Keratinocyte (primary cell): ENCODE results near the gene PRSS1.

Source experiments
- EZH2 ChIP-seq: IDR thresholded peaks from one replicate; pipeline ENCODE4 v1.6.1; 2012; ENCODE audit warnings: inconsistent platforms, mild to moderate bottlenecking, low read length, moderate library complexity
- TF ChIP-seq, protein P1 (sequence below), 3 experiments: IDR thresholded peaks in 1 of 3; conservative IDR thresholded peaks in 1 of 3; optimal IDR thresholded peaks in 1 of 3; 2 replicates in 2 of 3; 3 replicates in 1 of 3; pipeline versions ENCODE3 to v1.5.1; 2011; ENCODE audit warnings: low read length in 3 of 3, mild to moderate bottlenecking in 3 of 3, moderate library complexity in 2 of 3, control low read depth in 1 of 3, inconsistent platforms in 1 of 3; ENCODE audit not compliant: insufficient read depth in 2 of 3; ENCODE audit errors: extremely low read depth in 1 of 3

DNA sequence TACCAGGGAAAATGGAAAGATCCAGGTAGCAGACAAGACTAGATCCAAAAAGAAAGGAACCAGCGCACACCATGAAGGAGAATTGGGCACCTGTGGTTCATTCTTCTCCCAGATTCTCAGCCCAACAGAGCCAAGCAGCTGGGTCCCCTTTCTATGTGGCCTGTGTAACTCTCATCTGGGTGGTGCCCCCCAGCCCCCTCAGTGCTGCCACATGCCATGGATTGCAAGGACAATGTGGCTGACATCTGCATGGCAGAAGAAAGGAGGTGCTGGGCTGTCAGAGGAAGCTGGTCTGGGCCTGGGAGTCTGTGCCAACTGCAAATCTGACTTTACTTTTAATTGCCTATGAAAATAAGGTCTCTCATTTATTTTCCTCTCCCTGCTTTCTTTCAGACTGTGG, 42.9 kb downstream of the PRSS1 start:
- TF ChIP-seq, protein P1, sequence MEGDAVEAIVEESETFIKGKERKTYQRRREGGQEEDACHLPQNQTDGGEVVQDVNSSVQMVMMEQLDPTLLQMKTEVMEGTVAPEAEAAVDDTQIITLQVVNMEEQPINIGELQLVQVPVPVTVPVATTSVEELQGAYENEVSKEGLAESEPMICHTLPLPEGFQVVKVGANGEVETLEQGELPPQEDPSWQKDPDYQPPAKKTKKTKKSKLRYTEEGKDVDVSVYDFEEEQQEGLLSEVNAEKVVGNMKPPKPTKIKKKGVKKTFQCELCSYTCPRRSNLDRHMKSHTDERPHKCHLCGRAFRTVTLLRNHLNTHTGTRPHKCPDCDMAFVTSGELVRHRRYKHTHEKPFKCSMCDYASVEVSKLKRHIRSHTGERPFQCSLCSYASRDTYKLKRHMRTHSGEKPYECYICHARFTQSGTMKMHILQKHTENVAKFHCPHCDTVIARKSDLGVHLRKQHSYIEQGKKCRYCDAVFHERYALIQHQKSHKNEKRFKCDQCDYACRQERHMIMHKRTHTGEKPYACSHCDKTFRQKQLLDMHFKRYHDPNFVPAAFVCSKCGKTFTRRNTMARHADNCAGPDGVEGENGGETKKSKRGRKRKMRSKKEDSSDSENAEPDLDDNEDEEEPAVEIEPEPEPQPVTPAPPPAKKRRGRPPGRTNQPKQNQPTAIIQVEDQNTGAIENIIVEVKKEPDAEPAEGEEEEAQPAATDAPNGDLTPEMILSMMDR (optimal IDR thresholded peaks at IDR 0.05 in 1 of 3, IDR thresholded peaks at IDR 0.05 in 1 of 3, conservative IDR thresholded peaks at IDR 0.05 in 1 of 3; ENCODE audit: extremely low read depth in 1 of 3, insufficient read depth in 2 of 3, low read length in 3 of 3): no peak
- no peak for TF ChIP-seq EZH2
